Measurements from ENCODE around the gene INMT.

The INMT gene

DNA sequence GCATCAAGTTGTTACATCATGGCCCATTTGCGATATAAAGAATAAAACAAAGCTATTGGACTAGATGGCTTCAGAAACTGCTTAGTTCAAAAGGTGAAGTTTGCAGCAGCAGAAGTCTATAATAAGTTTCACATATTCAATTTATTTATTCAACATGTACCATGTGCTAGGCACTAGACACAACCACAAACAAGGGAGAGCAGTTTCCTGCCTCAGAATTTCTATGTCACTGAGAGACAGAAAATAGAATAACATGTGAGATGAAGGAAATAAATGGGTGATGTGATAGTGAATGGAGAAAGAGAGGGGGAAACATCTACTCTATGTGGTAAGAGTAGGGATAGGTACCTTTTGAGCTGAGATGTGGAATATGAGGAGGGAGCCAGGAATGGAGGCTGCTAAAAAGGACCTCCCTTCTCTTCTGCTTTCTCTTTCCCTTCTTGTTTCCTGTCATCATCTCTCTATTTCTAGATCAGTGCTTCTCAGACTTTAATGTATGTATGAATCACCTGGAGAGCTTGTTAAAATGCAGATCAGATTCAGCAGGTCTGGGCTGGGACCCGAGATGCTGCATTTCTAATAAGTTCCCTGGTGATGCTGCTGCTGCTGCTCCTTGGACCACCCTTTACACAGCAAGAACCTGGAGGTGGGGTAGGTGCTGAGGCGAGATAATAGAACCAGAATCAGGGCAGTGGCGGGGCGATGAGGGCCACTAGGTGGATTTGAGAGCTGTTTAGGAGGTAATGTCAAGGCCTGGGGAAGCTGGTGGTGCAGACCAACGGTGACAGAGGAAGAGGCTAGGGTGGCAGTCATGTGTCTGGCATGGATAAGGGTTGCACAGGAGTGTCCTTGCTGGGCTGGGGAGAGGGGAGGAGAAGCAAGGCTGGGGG lies 13.7 kb upstream of the INMT start:
- TF ChIP-seq, protein P1, sequence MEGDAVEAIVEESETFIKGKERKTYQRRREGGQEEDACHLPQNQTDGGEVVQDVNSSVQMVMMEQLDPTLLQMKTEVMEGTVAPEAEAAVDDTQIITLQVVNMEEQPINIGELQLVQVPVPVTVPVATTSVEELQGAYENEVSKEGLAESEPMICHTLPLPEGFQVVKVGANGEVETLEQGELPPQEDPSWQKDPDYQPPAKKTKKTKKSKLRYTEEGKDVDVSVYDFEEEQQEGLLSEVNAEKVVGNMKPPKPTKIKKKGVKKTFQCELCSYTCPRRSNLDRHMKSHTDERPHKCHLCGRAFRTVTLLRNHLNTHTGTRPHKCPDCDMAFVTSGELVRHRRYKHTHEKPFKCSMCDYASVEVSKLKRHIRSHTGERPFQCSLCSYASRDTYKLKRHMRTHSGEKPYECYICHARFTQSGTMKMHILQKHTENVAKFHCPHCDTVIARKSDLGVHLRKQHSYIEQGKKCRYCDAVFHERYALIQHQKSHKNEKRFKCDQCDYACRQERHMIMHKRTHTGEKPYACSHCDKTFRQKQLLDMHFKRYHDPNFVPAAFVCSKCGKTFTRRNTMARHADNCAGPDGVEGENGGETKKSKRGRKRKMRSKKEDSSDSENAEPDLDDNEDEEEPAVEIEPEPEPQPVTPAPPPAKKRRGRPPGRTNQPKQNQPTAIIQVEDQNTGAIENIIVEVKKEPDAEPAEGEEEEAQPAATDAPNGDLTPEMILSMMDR (IDR thresholded peaks at IDR 0.05) = no peak
- Histone ChIP-seq H3K27ac (no peak overlapping the region), H3K4me3 (no peak overlapping the region)
- DNase-seq (ENCODE audit: low spot score) = no peak

DNA sequence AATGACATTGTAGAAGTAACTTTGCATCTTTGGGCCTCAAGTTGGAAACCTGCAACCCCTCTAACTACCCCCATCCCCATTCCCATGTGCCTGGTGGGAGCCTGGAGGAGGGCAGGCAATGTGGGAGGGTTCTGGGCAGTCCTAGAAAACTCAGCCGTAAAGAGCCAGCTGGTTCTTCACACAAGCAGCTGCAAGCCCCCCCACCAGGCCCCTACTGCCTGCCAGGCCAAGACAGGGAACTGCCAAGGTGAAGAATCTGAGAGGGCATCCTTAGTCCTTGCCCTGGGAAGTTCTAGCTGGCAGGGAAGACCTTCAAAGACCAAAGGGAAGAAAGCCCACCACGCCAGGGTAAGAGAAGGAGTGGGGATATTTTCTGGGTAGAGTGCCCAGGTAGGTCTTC lies 12.2 kb upstream of the INMT start:
- Histone ChIP-seq H3K4me3 (no peak overlapping the region), H3K27ac (no peak overlapping the region)
- DNase-seq (ENCODE audit: low spot score) = no peak
- TF ChIP-seq, protein P1 (IDR thresholded peaks at IDR 0.05) = no peak

DNA sequence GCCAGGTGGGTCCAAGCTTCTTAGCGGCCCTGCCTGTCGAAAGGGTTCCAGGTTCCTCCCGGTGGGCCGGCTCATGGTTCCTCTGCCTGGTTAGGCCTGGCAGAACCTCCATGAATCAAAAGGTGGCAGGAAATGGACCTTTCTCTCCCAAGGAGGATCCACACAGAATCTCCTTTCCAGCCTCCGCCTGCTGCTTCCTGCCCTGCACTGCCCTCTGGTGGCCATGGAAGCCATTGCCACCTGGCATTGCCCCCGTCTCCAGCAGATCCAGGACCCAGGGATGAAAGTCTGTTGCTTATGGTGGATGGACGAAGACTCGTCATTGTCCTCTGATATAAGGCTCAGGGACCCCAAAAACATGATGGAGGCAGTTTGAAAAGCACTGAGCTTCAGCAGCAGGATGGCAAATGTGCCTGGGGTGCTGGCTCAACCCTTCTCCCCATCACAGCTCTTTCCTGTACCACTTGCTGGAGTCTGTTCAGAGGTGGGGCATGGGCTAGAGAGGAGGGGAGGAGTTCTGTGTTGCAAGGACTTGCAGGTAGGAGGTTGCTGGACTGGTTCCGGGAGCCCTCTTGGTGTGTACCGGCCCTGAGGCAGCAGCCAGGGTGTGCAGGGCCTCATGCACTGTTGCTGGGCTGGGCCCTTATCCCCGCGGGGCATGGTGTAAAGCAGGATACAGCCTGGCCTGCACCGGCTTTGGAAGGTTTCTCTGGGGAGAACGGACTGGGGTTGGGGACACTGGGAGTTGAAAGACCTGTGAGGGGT lies 11.3 kb upstream of the INMT start:
- TF ChIP-seq, protein P1 (IDR thresholded peaks at IDR 0.05) = peak; percentile 97
- no peak overlapping the region for H3K27ac ChIP-seq
- no peak for DNase-seq (ENCODE audit: low spot score)
- no peak overlapping the region for H3K4me3 ChIP-seq

DNA sequence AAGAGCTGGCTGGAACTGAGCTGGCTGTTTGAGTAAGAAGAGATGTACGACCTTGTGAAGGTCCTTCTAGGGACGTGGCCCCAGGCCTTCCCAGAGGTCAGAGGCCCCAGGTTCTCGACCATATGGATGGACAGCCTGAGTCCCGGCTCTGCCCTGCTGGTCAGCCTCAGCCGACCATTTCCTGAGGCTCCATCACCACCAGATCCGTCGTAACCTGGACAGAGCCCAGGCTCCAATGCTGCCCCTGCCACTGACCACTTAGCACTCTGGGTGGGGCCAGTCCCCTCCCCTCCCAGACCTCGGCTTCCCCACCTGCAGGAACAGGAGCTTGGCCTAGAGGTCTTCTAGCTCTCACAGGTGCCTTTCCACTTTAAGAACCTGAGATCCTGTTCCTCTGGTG lies 10.6 kb upstream of the INMT start:
- DNase-seq (ENCODE audit: low spot score) = no peak
- Histone ChIP-seq H3K27ac (no peak overlapping the region), H3K4me3 (no peak overlapping the region)
- TF ChIP-seq, protein P1 (IDR thresholded peaks at IDR 0.05) = no peak

DNA sequence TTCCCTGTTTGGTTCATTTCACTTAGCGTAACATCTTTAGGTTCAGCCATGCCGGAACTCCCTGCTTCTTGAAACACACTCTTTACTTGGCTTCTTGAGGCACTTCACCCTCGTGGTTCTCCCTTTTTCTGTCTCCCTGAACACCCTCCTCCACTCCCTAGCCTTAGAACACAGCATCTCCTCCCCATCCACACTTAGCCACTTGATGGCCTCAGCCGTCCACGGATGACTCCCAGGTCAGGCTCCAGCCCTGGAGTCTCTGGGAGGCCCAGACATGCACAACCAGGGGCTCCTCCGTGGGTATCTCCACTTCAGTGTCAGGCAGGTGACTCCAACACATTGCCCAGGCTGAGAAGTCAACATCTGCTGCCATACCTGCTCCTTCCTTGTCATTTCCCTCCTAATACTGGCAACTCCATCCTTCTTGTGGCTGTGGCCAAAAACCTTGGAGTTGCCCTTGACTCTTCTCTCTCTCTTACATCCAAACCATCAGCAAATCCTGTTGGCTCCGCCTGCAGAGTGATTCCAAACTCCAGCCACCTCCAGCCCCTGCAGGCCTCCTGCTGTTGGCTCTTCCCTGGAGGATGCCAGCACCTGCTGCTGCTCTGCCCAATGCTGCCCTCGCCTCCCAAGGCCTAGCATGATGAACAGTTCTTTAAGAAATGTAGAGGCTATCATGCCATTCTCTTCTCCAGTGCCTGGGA lies 8.4 kb upstream of the INMT start:
- DNase-seq (ENCODE audit: low spot score) = no peak
- Histone ChIP-seq H3K27ac (no peak overlapping the region), H3K4me3 (no peak overlapping the region)
- TF ChIP-seq, protein P1 (IDR thresholded peaks at IDR 0.05) = no peak

DNA sequence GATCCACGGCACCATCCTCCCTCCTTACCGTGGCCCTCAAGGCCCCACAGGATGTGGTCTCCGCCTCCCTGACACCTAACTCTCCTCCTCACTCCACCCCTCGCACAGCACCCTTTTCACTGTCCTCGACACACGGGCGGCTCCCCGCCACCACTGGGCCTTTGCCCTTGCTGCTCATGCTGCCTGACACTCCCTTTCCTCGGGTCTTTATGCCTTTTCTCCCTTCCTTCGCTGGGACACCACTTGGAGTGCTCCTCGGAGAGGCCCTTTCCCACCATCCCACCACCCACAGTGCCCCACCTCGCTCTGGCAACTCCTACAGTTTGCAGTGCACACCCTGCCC lies 7.9 kb upstream of the INMT start:
- DNase-seq (ENCODE audit: low spot score) = no peak
- H3K4me3 ChIP-seq = no peak overlapping the region
- TF ChIP-seq, protein P1 (IDR thresholded peaks at IDR 0.05) = no peak
- H3K27ac ChIP-seq = no peak overlapping the region

Measured in coronary artery (tissue), 2 donors.